Activated T-helper 2 cell treated with anti-CD3 and anti-CD28 coated beads, Interferon-gamma antibody, Interleukin-2, Interleukin-4, amounts not matched to agents 10 μg/mL and 5 μg/mL and 100 μg/mL, durations not matched to agents 14 hours and 24 hours and 36 hours (primary cell): ENCODE measurements around the gene TMEM259. TPM values are rescaled to one million over a fixed set of nuclear protein-coding genes. Genes with fewer than 3 reads are reported as not detected.
A peak's percentile ranks its signal among the peaks of the same experiment; 100 is the strongest.

Source experiments
- DNase-seq: peaks from one replicate; pipeline ENCODE4 v3.0.0; 2021; ENCODE audit warnings: low spot score
- H3K27ac Mint-ChIP-seq: one replicate; pipeline ENCODE4 v1.8.0; 2021; ENCODE audit warnings: mixed read lengths
- H3K27me3 Mint-ChIP-seq: one replicate; pipeline ENCODE4 v1.8.0; 2021; ENCODE audit warnings: low read depth, mixed read lengths
- H3K36me3 Mint-ChIP-seq: one replicate; pipeline ENCODE4 v1.8.0; 2021; ENCODE audit warnings: low read depth, mixed read lengths
- H3K4me1 Mint-ChIP-seq: one replicate; pipeline ENCODE4 v1.8.0; 2021; ENCODE audit warnings: low read depth, mixed read lengths
- H3K4me3 Mint-ChIP-seq: one replicate; pipeline ENCODE4 v1.8.0; 2021; ENCODE audit warnings: low read depth, mild to moderate bottlenecking, moderate library complexity, mixed read lengths
- H3K9me3 Mint-ChIP-seq: one replicate; pipeline ENCODE4 v1.8.0; 2021; ENCODE audit warnings: mixed read lengths
- intact Hi-C: fragments of 100-400 bp; cut with micrococcal nuclease; formaldehyde crosslinking; loops from one replicate; pipeline ENCODE4 v1.15.1; 2023
- total RNA-seq: library from RNA; stranded (reverse); gene quantifications from 2 replicates; pipeline ENCODE4 v1.2.3, GENCODE V29; 2022

Gene TMEM259
- total RNA-seq, 1 donor from 2014 or later = 138 TPM

DNA sequence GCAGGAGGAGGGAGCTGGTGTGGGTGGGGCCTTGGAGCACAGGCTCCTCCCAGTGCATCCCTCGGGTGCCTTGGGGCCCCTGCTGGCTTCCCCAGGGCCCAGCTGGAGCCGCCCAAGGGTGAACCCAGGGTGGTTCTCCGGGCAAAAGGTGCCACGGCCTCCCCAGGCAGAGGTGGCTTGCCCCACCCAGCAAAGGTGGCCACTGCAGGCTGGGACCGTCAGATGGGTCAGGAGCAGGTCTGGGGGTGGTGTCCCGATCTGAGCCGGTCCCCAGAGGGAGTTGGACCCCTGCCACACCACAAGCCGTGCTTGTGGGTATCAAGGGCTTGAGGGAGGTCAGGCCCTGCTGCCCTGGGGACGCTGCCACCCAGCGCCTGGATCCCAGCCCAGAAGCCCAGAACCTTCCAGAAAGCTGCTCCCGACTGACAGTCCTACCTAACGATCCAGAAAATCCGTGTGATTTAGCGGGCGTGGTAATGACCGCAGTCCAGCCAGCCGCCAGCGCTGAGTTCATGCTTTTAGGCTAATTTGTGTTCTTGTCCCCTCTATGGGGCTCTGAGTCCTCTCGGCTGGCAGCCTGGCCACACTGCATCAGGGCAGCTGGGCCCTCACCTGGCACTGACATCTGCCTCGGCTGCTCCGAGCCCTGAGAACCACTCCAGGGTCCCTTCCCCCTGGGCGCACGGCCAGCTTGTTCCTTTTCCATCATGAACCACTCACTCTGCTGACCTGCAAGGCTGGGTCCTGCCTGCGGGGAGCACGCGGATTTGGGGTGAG, 25.7 kb downstream of the TMEM259 start:
- DNase-seq = no peak
- Mint-ChIP-seq H3K27ac (no peak overlapping the region), H3K27me3 (peaks cover 24% of the 10 kb centered on the region), H3K36me3 (peaks cover 16% of the 10 kb centered on the region), H3K4me1 (peaks cover 1% of the 10 kb centered on the region), H3K9me3 (no peaks in the 10 kb centered on the region), H3K4me3 (no peak overlapping the region)
- intact Hi-C loops = no loop called here

DNA sequence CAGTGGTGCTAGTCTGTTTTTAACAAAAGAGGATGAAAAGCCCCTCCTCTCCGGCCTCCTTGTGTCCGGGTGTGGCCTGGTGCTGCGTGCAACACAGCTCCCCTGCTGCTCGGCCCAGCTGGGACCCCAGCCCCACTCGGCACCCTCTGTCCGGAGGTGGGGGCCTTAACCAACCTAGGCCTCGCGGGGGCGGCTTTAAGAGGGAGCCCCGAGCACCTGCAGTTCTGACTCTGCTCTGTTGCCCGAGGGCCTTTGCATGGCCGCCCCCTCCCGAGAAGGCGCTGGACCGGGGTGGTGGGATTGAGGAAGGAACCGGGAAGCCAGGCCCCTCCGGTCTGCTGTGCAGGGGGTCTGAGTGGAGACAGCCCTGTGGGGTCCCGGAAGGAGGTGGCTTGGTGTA, 26.4 kb downstream of the TMEM259 start:
- intact Hi-C loops = no loop called here
- H3K4me1 Mint-ChIP-seq = no peaks in the 10 kb centered on the region
- H3K36me3 Mint-ChIP-seq = peaks cover 16% of the 10 kb centered on the region
- no peak overlapping the region for H3K4me3 Mint-ChIP-seq
- no peak overlapping the region for H3K27ac Mint-ChIP-seq
- H3K9me3 Mint-ChIP-seq = no peaks in the 10 kb centered on the region
- DNase-seq = no peak
- H3K27me3 Mint-ChIP-seq = peaks cover 22% of the 10 kb centered on the region

DNA sequence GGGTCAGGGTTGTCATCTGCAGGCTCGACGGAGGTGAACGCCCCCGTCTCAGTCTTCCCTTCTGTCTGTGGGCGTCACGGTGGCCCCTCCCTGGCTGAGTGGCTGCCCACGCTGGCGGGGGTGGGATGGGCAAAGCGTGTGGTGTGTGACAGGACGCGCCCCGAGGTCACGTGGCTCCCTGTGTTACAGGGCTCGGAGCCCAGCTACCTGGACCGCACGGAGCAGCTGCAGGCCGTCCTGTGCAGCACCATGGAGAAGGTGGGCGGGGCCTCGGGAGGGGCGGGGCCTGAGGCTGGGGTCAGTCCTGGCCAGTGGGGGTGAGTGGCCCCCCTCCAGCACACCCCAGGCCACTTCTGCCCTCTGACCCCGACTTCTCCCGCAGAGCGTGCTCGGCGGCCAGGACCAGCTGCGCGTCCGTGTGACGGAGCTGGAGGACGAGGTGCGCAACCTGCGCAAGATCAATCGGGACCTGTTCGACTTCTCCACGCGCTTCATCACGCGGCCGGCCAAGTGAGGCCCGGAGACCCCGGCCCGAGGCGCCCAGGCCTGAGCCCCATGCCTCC, 27.0 kb downstream of the TMEM259 start:
- H3K36me3 Mint-ChIP-seq = peaks cover 16% of the 10 kb centered on the region
- peaks cover 16% of the 10 kb centered on the region for H3K27me3 Mint-ChIP-seq
- H3K4me1 Mint-ChIP-seq = no peaks in the 10 kb centered on the region
- DNase-seq = no peak
- intact Hi-C loops = no loop called here
- no peak overlapping the region for H3K27ac Mint-ChIP-seq
- H3K9me3 Mint-ChIP-seq = no peaks in the 10 kb centered on the region
- H3K4me3 Mint-ChIP-seq = no peak overlapping the region

DNA sequence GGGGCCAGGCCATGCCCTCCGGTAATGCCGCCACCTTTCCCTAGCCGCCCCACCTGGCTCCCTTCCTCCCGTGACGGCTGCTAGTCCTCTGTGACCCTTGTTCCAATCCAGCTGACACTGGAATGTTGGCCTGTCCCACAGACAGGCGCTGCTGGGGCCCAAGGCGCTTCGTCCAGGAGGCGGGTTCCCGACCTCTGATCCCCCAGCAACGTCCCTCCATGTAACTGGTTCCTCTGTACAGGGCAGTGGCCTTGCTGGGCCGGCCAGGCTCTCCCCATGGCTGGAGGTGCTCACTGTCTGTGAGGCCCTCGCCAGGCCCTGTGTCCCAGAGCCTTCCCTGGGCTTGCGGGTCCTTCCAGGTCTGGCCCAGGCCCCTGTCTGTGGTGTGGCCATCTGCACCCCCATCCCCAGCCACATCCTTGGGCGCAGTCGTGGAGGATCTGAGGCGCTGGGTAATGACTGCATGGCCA, 27.5 kb downstream of the TMEM259 start:
- Mint-ChIP-seq H3K4me1 (no peaks in the 10 kb centered on the region), H3K4me3 (no peak overlapping the region), H3K27ac (no peak overlapping the region), H3K27me3 (peaks cover 13% of the 10 kb centered on the region), H3K36me3 (peaks cover 21% of the 10 kb centered on the region), H3K9me3 (no peaks in the 10 kb centered on the region)
- DNase-seq = no peak
- intact Hi-C loops = no loop called here

DNA sequence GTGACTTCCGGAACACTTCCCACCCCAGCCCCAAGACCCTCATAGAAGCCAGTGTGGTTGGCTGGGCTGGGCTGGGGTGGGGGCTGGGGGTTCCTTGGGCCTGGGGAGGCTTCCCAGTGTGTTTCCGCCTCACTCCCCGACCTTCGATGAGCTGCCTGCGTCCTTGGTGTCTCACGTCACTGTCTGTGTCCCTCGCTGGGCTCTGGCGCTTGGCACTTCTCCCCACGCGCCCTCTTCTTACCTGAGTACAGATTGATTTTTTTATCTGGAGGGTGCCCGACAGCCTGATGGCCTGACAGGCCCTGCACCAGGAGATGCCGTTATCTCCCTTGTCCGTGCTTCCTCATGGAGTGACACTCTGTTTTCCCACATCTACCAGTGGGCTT, 28.3 kb downstream of the TMEM259 start:
- Mint-ChIP-seq H3K27me3 (peaks cover 6% of the 10 kb centered on the region), H3K4me3 (no peak overlapping the region), H3K27ac (no peak overlapping the region)

DNA sequence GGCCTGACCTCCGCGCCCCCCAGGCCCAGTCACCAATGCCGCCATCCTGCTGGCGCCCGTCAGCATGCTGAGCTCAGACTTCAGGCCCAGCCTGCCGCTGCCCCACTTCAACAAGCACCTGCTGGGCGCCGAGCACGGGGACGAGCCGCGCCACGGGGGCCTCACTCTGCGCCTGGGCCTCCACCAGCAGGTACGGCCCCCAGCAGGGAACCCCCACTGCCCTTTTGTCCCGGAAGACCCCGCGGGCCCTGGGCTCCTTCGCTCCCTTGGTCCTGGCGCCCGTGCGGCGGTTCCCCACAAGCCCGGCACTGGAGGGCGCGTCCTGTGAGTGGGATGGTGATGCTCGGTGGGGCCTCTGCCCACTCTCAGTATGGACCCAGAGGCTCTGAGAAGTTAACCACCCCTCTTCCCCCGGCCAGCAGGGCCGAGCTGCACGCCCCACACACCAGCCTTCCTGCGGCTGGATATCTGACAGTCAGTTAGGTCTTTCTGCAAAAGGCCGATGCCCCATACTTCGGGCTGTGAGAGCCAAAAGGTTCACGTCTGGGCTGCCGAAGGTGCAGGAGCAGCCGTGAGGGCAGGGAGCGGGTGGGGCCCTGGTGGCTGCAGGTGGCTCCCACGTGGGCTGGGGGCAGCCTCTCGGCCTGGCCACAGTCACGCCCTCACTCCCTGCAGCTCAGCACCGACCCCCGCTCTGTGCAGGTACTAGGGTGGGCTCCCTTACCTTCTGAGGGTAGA, 28.8 kb downstream of the TMEM259 start:
- Mint-ChIP-seq H3K4me3 (no peak overlapping the region), H3K9me3 (no peaks in the 10 kb centered on the region), H3K4me1 (no peaks in the 10 kb centered on the region), H3K36me3 (peaks cover 26% of the 10 kb centered on the region), H3K27ac (no peak overlapping the region), H3K27me3 (peaks cover 5% of the 10 kb centered on the region)
- no peak for DNase-seq
- intact Hi-C loops = no loop called here

More for the DNA sequence above, 28.3 kb downstream of the TMEM259 start:
- H3K36me3 Mint-ChIP-seq = peaks cover 25% of the 10 kb centered on the region
- intact Hi-C loops = no loop called here
- no peak for DNase-seq
- H3K4me1 Mint-ChIP-seq = no peaks in the 10 kb centered on the region
- no peaks in the 10 kb centered on the region for H3K9me3 Mint-ChIP-seq

DNA sequence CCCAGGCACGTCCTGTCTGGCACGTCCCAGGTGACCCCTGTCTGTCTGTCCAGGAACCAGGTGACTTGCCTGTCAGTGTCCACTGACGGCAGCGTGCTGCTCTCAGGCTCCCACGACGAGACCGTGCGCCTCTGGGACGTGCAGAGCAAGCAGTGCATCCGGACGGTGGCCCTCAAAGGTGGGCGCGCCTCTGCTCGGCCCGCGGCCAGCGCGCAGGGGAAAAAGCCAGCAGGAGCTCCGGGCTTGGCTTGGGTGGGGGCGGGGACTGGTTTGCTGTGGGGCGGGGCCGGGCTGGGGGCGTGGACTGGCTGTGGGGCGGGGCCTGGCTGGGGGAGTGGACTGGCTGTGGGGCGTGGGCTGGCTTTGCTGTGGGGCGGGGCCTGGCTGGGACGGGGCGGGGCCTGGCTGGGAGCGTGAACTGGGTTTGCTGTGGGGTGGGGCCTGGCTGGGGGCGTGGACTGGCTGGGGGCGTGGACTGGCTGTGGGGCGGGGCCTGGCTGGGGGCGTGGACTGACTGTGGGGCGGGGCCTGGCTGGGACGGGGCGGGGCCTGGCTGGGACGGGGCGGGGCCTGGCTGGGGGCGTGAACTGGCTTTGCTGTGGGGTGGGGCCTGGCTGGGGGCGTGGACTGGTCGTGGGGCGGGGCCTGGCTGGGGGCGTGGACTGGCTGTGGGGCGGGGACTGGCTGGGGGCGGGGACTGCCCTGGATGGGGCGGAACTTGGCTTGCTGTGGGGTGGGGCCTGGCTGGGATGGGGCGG, 29.6 kb downstream of the TMEM259 start:
- H3K27me3 Mint-ChIP-seq = peaks cover under 1% of the 10 kb centered on the region
- DNase-seq = peak; percentile 30
- H3K4me1 Mint-ChIP-seq = no peaks in the 10 kb centered on the region
- no peak overlapping the region for H3K4me3 Mint-ChIP-seq
- H3K9me3 Mint-ChIP-seq = no peaks in the 10 kb centered on the region
- no peak overlapping the region for H3K27ac Mint-ChIP-seq
- intact Hi-C loops = no loop called here
- H3K36me3 Mint-ChIP-seq = peaks cover 30% of the 10 kb centered on the region

DNA sequence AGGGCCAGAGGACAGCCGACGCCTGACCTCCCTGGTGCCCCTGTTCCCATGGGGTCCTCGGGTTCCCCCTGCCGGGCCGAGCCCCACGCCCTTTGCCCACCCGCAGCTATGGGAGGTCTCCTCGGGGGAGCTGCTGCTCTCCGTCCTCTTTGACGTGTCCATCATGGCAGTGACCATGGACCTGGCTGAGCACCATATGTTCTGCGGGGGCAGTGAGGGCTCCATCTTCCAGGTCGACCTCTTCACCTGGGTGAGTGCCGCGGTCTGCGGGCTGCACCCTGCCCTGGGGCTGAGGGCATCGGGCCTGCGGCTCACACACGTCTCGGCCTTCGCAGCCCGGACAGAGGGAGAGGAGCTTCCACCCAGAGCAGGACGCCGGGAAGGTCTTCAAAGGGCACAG, 30.2 kb downstream of the TMEM259 start:
- H3K4me1 Mint-ChIP-seq = no peaks in the 10 kb centered on the region
- no peaks in the 10 kb centered on the region for H3K27me3 Mint-ChIP-seq
- H3K36me3 Mint-ChIP-seq = peaks cover 28% of the 10 kb centered on the region
- H3K27ac Mint-ChIP-seq = no peak overlapping the region
- no peaks in the 10 kb centered on the region for H3K9me3 Mint-ChIP-seq
- H3K4me3 Mint-ChIP-seq = no peak overlapping the region
- DNase-seq = no peak
- intact Hi-C loops = no loop called here

DNA sequence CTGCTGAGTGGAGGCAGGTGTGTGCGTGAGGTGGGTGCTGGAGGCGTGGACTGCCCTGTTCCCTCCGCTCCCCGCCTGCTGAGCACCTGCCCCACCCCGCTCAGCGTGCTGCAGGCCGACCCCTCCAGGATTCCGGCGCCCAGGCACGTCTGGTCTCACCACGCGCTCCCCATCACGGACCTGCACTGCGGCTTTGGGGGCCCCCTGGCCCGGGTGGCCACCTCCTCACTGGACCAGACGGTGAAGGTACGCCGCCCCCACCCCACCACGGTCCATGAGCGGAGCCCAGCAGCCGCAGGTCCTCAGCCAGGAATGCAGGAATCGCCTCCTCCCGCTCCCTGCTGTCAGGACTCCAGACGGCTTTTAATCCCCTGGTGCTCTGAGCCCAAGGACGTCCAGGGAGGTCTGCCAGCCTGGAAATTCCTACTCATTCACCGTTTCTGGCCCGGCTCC, 30.8 kb downstream of the TMEM259 start:
- no peak overlapping the region for H3K4me3 Mint-ChIP-seq
- no peaks in the 10 kb centered on the region for H3K27me3 Mint-ChIP-seq
- peaks cover 3% of the 10 kb centered on the region for H3K4me1 Mint-ChIP-seq
- intact Hi-C loops = no loop called here
- peaks cover 28% of the 10 kb centered on the region for H3K36me3 Mint-ChIP-seq
- no peak overlapping the region for H3K27ac Mint-ChIP-seq
- no peak for DNase-seq
- no peaks in the 10 kb centered on the region for H3K9me3 Mint-ChIP-seq

DNA sequence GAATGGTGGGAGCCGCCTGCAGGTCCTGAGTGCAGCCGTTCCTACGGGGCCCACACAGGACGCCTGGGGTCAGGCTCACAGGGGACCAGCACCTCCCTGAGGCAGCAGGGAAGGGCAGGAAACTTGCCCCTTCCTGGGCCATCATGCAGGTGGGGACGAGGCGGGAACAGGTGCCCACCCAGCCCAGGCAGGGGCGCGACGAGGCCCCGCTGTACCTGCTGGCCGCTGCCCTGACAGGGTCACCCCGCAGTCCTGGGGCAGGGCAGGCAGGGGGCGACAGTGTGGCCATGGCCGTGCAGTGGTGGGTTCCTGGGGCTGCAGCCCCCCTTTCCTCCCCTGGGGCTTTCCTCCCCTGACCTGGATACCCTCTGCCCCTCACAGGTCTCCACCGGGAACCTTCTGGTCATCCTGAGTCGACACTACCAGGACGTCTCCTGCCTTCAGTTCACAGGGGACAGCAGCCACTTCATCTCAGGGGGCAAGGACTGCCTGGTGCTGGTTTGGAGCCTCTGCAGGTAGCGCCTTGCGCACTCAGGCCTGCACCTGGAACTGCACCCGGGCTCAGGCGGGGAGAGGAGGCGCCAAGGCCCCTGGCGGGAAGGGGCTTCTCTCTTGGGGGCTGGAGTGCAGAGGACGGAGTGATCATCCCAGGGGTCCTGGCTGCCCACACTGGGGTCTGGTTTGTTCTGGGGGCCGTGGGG, 31.4 kb downstream of the TMEM259 start:
- Mint-ChIP-seq H3K9me3 (no peaks in the 10 kb centered on the region), H3K36me3 (peaks cover 28% of the 10 kb centered on the region), H3K4me1 (peaks cover 8% of the 10 kb centered on the region), H3K4me3 (no peak overlapping the region), H3K27ac (no peak overlapping the region), H3K27me3 (no peaks in the 10 kb centered on the region)
- DNase-seq = no peak
- intact Hi-C loops = no loop called here

DNA sequence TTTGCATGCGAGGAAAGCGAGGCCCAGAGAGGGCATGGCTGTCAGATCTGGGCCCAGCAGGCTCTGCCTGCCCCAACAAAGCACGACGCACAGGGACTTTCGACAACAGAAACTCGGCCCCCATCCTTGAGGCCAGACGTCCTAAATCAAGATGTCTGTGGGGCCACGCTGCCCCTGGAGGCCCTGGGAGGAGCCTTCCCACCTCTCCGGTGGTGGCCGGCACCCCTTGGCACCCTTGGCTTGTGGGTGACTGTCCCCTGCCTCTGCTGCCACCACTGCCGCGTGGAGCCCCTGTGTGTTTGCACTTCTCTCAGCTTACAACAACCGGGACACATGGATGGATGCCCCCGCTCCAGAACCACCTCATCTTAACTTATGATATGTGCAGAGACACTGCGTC, 32.4 kb downstream of the TMEM259 start:
- Mint-ChIP-seq H3K9me3 (no peaks in the 10 kb centered on the region), H3K27ac (no peak overlapping the region), H3K36me3 (peaks cover 28% of the 10 kb centered on the region), H3K4me1 (peaks cover 11% of the 10 kb centered on the region), H3K27me3 (no peaks in the 10 kb centered on the region), H3K4me3 (no peak overlapping the region)
- intact Hi-C loops = no loop called here
- no peak for DNase-seq

DNA sequence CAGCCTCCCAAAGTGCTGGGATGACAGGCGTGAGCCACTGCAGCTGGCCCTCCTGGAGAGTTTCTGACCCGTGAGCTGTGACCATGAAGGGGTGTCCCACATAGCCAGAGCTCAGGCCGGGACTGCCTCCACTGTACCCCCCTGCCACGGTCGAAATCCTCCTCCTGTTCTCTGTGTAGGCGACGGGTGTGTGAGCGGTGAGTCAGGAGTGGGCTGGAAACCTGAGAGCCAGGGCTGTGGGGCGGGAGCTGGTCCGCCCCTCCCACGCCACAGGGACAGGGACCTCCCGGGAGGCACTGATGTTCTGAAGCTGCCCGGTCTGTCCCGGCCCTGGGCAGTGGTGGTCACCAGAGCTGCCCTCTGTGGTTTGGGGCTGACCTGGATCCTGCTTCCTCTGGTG, 32.8 kb downstream of the TMEM259 start:
- no peak overlapping the region for H3K4me3 Mint-ChIP-seq
- H3K4me1 Mint-ChIP-seq = peaks cover 11% of the 10 kb centered on the region
- DNase-seq = no peak
- H3K27ac Mint-ChIP-seq = no peak overlapping the region
- peaks cover 25% of the 10 kb centered on the region for H3K36me3 Mint-ChIP-seq
- H3K27me3 Mint-ChIP-seq = no peaks in the 10 kb centered on the region
- no peaks in the 10 kb centered on the region for H3K9me3 Mint-ChIP-seq
- intact Hi-C loops = no loop called here
